PC-3 (cell line): ENCODE results near the gene UBE2E2. TPM values are rescaled to one million over a fixed set of nuclear protein-coding genes. Genes with fewer than 3 reads are reported as not detected.

Experiments
- ATAC-seq: fragments of 200-7000 bp; cut with Tn5 transposase; 2 replicates; pipeline ENCODE4 v1.9.1; 2020; ENCODE audit warnings: mild to moderate bottlenecking, moderate library complexity
- BruUV-seq: library from RNA; stranded (reverse); fragments of 400-500 nt; replicated peaks from 2 replicates; lab custom pipeline; 2021; lab: Mats Ljungman, UMichigan
- CTCF ChIA-PET: fragments of 300-600 bp; sonication (Branson Sonifier 250); formaldehyde crosslinking; loops from one replicate; lab custom pipeline; 2022; ENCODE audit warnings: antibody characterized with exemption; lab: Charles Lee
- POLR2A ChIA-PET: fragments of 300-600 bp; sonication (Branson Sonifier 250); formaldehyde crosslinking; loops from one replicate; lab custom pipeline; 2022; ENCODE audit warnings: antibody characterized with exemption; ENCODE audit not compliant: unreplicated experiment; lab: Charles Lee
- DNase-seq: peaks from one replicate; pipeline ENCODE4 v3.0.0-alpha.2; 2015
- H2AFZ ChIP-seq: fragments of 300-600 bp; sonication (generic); 2 replicates; pipeline ENCODE4 v1.6.0; 2016; ENCODE audit warnings: antibody characterized with exemption, low read length
- H3F3A ChIP-seq: fragments of 300-600 bp; sonication (generic); one replicate; pipeline ENCODE4 v1.6.0; 2017; ENCODE audit warnings: antibody characterized with exemption, low read length, control low read depth, mild to moderate bottlenecking; ENCODE audit not compliant: unreplicated experiment
- H3K27ac ChIP-seq: fragments of 300-600 bp; sonication (generic); 2 replicates; pipeline ENCODE4 v1.5.1; 2016; ENCODE audit warnings: mild to moderate bottlenecking, low read length
- H3K27me3 ChIP-seq: fragments of 300-600 bp; sonication (generic); 2 replicates; pipeline ENCODE4 v1.6.1; 2016; ENCODE audit warnings: low read length, mixed read lengths
- H3K36me3 ChIP-seq: fragments of 300-600 bp; sonication (generic); 2 replicates; pipeline ENCODE4 v1.6.1; 2016; ENCODE audit warnings: low read depth, mixed run types, low read length, mixed read lengths
- H3K4me1 ChIP-seq: fragments of 300-600 bp; sonication (generic); 2 replicates; pipeline ENCODE4 v1.5.1; 2016; ENCODE audit warnings: low read length; ENCODE audit not compliant: insufficient read depth
- H3K4me2 ChIP-seq: fragments of 300-600 bp; sonication (generic); 2 replicates; pipeline ENCODE4 v1.6.0; 2016; ENCODE audit warnings: low read length
- H3K4me3 ChIP-seq: fragments of 300-600 bp; sonication (generic); 2 replicates; pipeline ENCODE4 v1.5.1; 2016; ENCODE audit warnings: mild to moderate bottlenecking, low read length, mixed read lengths
- H3K79me2 ChIP-seq: fragments of 300-600 bp; sonication (generic); 2 replicates; pipeline ENCODE4 v1.6.1; 2017; ENCODE audit warnings: low read length, mixed read lengths
- H3K9ac ChIP-seq: fragments of 300-600 bp; sonication (generic); 2 replicates; pipeline ENCODE4 v1.6.0; 2016; ENCODE audit warnings: mild to moderate bottlenecking, low read length
- H3K9me2 ChIP-seq: fragments of 300-600 bp; sonication (generic); replicated peaks from 2 replicates; pipeline ENCODE4 v1.6.1; 2016; ENCODE audit warnings: mixed run types, low read length, mixed read lengths
- H3K9me3 ChIP-seq: fragments of 300-600 bp; sonication (generic); 2 replicates; pipeline ENCODE4 v1.6.1; 2016; ENCODE audit warnings: low read length, mixed read lengths
- H4K20me1 ChIP-seq: fragments of 300-600 bp; sonication (generic); 2 replicates; pipeline ENCODE4 v1.6.1; 2016; ENCODE audit warnings: low read length, mixed read lengths
- CTCF ChIP-seq: fragments of 300-600 bp; sonication (generic); conservative IDR thresholded peaks from 2 replicates; pipeline ENCODE4 v1.5.1; 2017; ENCODE audit warnings: antibody characterized with exemption, low read depth, mild to moderate bottlenecking, low read length
- EZH2 ChIP-seq: fragments of 300-600 bp; sonication (generic); IDR thresholded peaks from one replicate; pipeline ENCODE4 v1.6.1; 2017; ENCODE audit warnings: antibody characterized with exemption, mild to moderate bottlenecking, low read length; ENCODE audit not compliant: unreplicated experiment
- EZH2phosphoT487 ChIP-seq: fragments of 300-600 bp; sonication (generic); IDR thresholded peaks from 2 replicates; pipeline ENCODE4 v1.6.1; 2018; ENCODE audit warnings: mild to moderate bottlenecking, antibody characterized with exemption, low read length, borderline replicate concordance
- intact Hi-C: fragments of 100-400 bp; cut with micrococcal nuclease; formaldehyde crosslinking; loops from 2 replicates; pipeline ENCODE4 v1.9.0; 2023
- total RNA-seq: library from RNA; depleted of rRNA; stranded (reverse); fragments of >200 nt; gene quantifications from 2 replicates; pipeline ENCODE4 v1.2.3, GENCODE V29; 2014

UBE2E2 gene
- total RNA-seq, 1 experiment from 2014 or later: 25.6 TPM

GRCh38 chr3:23387286-23387918 lies 184.3 kb downstream of the UBE2E2 start:
- TF ChIP-seq EZH2 (no peak), EZH2phosphoT487 (no peak), CTCF (no peak)
- Histone ChIP-seq H3K79me2 (no peaks in the 10 kb centered on the region), H3F3A (no peaks in the 10 kb centered on the region), H3K4me2 (no peak overlapping the region), H3K36me3 (no peaks in the 10 kb centered on the region), H4K20me1 (no peaks in the 10 kb centered on the region), H3K9ac (no peak overlapping the region), H3K27ac (no peak overlapping the region), H3K4me1 (peaks cover 5% of the 10 kb centered on the region; the same call in 1 of the 2 replicates), H3K9me3 (no peaks in the 10 kb centered on the region), H2AFZ (no peak overlapping the region), H3K4me3 (no peak overlapping the region), H3K9me2 (no peaks in the 10 kb centered on the region), H3K27me3 (no peaks in the 10 kb centered on the region)
- no TSS peak for BruUV-seq
- DNase-seq: no peak
- intact Hi-C loops: no loop called here
- POLR2A ChIA-PET: no interaction called here
- ATAC-seq: no peak
- CTCF ChIA-PET: no interaction called here

- H3K36me3 ChIP-seq: no peaks in the 10 kb centered on the region
- POLR2A ChIA-PET: no interaction called here
- no peaks in the 10 kb centered on the region for H3K9me3 ChIP-seq
- H3K27me3 ChIP-seq: no peaks in the 10 kb centered on the region
- H3K9me2 ChIP-seq: no peaks in the 10 kb centered on the region
- H4K20me1 ChIP-seq: no peaks in the 10 kb centered on the region
- H3K9ac ChIP-seq: no peak overlapping the region
- CTCF ChIA-PET: no interaction called here
- H3K27ac ChIP-seq: no peak overlapping the region
- BruUV-seq: no TSS peak
- no peaks in the 10 kb centered on the region for H3K79me2 ChIP-seq
- DNase-seq: peak; percentile 59
- TF ChIP-seq CTCF (no peak), EZH2 (no peak), EZH2phosphoT487 (no peak)
- ATAC-seq: peak; percentile 96
- H2AFZ ChIP-seq: no peak overlapping the region
- H3K4me2 ChIP-seq: no peak overlapping the region
- no peaks in the 10 kb centered on the region for H3F3A ChIP-seq
- intact Hi-C loops: no loop called here
- peaks cover 5% of the 10 kb centered on the region; the same call in 1 of the 2 replicates for H3K4me1 ChIP-seq
- H3K4me3 ChIP-seq: no peak overlapping the region
Observed at GRCh38 chr3:23389089-23389488, 186.0 kb downstream of the UBE2E2 start.

GRCh38 chr3:23389686-23390085 lies 186.6 kb downstream of the UBE2E2 start:
- ATAC-seq: no peak
- no peaks in the 10 kb centered on the region for H4K20me1 ChIP-seq
- CTCF ChIA-PET: no interaction called here
- H3K4me2 ChIP-seq: no peak overlapping the region
- no peak for DNase-seq
- H3K79me2 ChIP-seq: no peaks in the 10 kb centered on the region
- intact Hi-C loops: no loop called here
- H3K9me2 ChIP-seq: no peaks in the 10 kb centered on the region
- H3K27me3 ChIP-seq: no peaks in the 10 kb centered on the region
- no peaks in the 10 kb centered on the region for H3K9me3 ChIP-seq
- no peak overlapping the region for H3K27ac ChIP-seq
- no TSS peak for BruUV-seq
- H3K4me1 ChIP-seq: peaks cover 5% of the 10 kb centered on the region; the same call in 1 of the 2 replicates
- POLR2A ChIA-PET: no interaction called here
- H3F3A ChIP-seq: no peaks in the 10 kb centered on the region
- H3K4me3 ChIP-seq: no peak overlapping the region
- H3K36me3 ChIP-seq: no peaks in the 10 kb centered on the region
- H2AFZ ChIP-seq: no peak overlapping the region
- H3K9ac ChIP-seq: no peak overlapping the region
- TF ChIP-seq EZH2: no peak
- TF ChIP-seq CTCF: no peak
- TF ChIP-seq EZH2phosphoT487: no peak
